Neural cell (in vitro differentiated cells): ENCODE data around the gene HLCS.

Experiments used
- CTCF ChIP-seq: fragments of 450-650 bp; IDR thresholded peaks from 2 replicates; pipeline ENCODE4 v1.5.1; 2014; ENCODE audit warnings: antibody characterized with exemption, mild to moderate bottlenecking, moderate library complexity; ENCODE audit not compliant: poor library complexity, severe bottlenecking
- EP300 ChIP-seq: fragments of 450-650 bp; conservative IDR thresholded peaks from 2 replicates; pipeline ENCODE4 v1.6.1; 2014; ENCODE audit warnings: antibody characterized with exemption, mild to moderate bottlenecking, moderate library complexity; ENCODE audit not compliant: poor library complexity, severe bottlenecking
- EZH2 ChIP-seq: fragments of 200-600, 300-800 bp; shearing (Covaris generic), sonication (generic); IDR thresholded peaks from 2 replicates; pipeline ENCODE4 v1.6.1; 2014; ENCODE audit warnings: antibody characterized with exemption, low read length, borderline replicate concordance, mild to moderate bottlenecking; ENCODE audit not compliant: insufficient read depth, poor library complexity, severe bottlenecking
- MXI1 ChIP-seq: fragments of 450-650 bp; conservative IDR thresholded peaks from 2 replicates; pipeline ENCODE4 v1.6.1; 2014; ENCODE audit warnings: antibody characterized with exemption, mild to moderate bottlenecking; ENCODE audit not compliant: poor library complexity, severe bottlenecking
- POLR2AphosphoS5 ChIP-seq: IDR thresholded peaks from 2 replicates; pipeline ENCODE4 v1.6.1; 2012
- RAD21 ChIP-seq: fragments of 450-650 bp; conservative IDR thresholded peaks from 2 replicates; pipeline ENCODE4 v1.6.1; 2014; ENCODE audit warnings: antibody characterized with exemption, mild to moderate bottlenecking, moderate library complexity
- REST ChIP-seq: IDR thresholded peaks from 2 replicates; pipeline ENCODE4 v1.6.1; 2012; ENCODE audit warnings: borderline replicate concordance
- SMC3 ChIP-seq: fragments of 450-650 bp; conservative IDR thresholded peaks from 2 replicates; pipeline ENCODE4 v1.6.1; 2014; ENCODE audit warnings: antibody characterized with exemption, mild to moderate bottlenecking, moderate library complexity; ENCODE audit not compliant: poor library complexity
- TAF1 ChIP-seq: IDR thresholded peaks from 2 replicates; pipeline ENCODE4 v1.6.1; 2012; ENCODE audit warnings: low read depth

- TF ChIP-seq REST (no peak), CTCF (no peak), TAF1 (no peak), RAD21 (no peak), POLR2AphosphoS5 (no peak), SMC3 (no peak), EZH2 (no peak), EP300 (no peak), MXI1 (no peak)
Measured at GRCh38 chr21:36934864-36935420, 31.5 kb downstream of the HLCS start.
